Measurements from ENCODE around the gene POLR1B.
A peak's percentile ranks its signal among the peaks of the same experiment; 100 is the strongest.
"Not testable (repeated sequence)": the region's sequence is repeated elsewhere in the genome, so short reads cannot be mapped to it uniquely, and the experiment has no call there.

The POLR1B gene

DNA sequence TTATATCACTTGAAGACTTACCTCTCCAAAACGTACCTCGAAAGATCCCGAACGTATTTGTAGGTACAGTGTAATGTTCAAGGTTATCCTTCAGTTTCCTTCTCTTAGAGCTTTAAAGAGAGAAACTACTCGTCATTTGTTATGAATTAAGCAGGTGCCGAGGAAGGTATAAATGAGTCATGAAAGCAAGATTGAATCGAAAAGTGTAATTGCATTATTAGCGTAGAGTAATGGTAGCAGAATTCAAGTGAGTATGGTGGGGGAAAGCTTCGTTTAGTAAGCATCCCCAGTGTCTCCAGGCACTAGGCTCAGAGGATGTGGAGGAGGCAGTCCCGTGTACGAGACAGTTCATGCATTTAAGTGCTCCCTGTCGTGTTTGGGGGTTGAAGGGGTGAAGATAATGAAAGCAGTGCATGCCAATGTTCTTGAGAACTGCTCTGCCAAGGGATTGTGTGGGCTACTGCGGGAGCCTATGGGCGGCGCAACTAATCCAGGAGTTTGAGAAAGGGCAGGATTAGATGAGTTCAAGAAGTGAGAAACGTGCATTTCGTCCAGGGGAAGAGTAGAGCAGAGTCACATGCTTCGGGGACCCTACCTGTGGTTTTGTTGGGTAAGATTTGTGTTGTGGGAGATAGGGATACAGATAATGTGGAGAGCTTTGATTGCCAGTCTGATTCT, 858 bp downstream of the POLR1B start:
- TF ChIP-seq CTCF (conservative IDR thresholded peaks at IDR 0.05; ENCODE audit: control insufficient read depth, insufficient read depth, low read depth, low read length) = no peak
- peak; percentile 21 for DNase-seq (ENCODE audit: low read depth)
- peak overlapping the region; percentile 95 for H3K4me3 ChIP-seq (ENCODE audit: control insufficient read depth, low read depth, low read length)

DNA sequence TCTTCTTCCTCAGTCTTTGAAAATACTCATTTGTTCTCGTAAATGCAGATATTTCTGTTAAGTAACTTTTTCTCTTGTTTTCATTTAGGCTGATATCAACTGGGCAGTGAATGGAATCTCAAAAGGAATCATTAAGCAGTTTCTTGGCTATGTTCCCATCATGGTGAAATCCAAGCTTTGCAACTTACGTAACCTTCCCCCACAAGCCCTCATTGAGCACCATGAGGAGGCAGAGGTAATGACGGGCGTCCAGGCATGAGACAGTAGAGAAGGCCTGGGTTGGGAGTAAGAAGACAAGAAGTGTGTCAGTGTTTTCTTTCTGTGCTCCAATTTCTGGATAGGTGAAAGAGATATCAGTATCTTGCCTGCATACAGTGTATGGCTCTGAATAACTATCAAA, 5.1 kb downstream of the POLR1B start:
- peak; percentile 86 for DNase-seq (ENCODE audit: low read depth)
- no peak for TF ChIP-seq CTCF (conservative IDR thresholded peaks at IDR 0.05; ENCODE audit: control insufficient read depth, insufficient read depth, low read depth, low read length)
- no peak overlapping the region for H3K4me3 ChIP-seq (ENCODE audit: control insufficient read depth, low read depth, low read length)

GRCh38 chr2:112548980-112549379, 6.7 kb downstream of the POLR1B start:
- H3K4me3 ChIP-seq (ENCODE audit: control insufficient read depth, low read depth, low read length) = no peak overlapping the region
- TF ChIP-seq CTCF (conservative IDR thresholded peaks at IDR 0.05; ENCODE audit: control insufficient read depth, insufficient read depth, low read depth, low read length) = no peak
- DNase-seq (ENCODE audit: low read depth) = no peak

DNA sequence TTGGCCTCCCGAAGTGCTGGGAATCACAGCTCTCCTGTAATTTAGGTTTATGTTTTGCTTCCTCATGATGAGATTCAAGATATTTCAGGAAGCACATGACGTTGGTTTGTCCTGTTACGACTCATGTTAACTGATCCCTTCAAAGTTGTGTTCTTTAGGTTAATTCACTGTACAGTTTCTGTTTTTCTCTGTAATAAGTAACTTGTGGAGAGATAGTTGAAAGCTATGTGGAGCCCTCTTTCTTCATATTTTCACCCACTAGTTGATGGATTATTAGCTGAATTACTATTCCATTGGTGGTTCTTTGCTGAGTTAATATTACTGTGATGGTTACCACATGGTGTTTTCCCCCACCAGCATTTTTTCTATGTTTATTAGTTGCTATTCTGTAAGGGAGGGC, 23.8 kb downstream of the POLR1B start:
- TF ChIP-seq CTCF (conservative IDR thresholded peaks at IDR 0.05; ENCODE audit: control insufficient read depth, insufficient read depth, low read depth, low read length) = no peak
- DNase-seq (ENCODE audit: low read depth) = peak; percentile 16
- H3K4me3 ChIP-seq (ENCODE audit: control insufficient read depth, low read depth, low read length) = no peak overlapping the region

GRCh38 chr2:112566508-112566907, 24.2 kb downstream of the POLR1B start:
- DNase-seq (ENCODE audit: low read depth); H3K4me3 ChIP-seq (ENCODE audit: control insufficient read depth, low read depth, low read length): not testable (repeated sequence)

DNA sequence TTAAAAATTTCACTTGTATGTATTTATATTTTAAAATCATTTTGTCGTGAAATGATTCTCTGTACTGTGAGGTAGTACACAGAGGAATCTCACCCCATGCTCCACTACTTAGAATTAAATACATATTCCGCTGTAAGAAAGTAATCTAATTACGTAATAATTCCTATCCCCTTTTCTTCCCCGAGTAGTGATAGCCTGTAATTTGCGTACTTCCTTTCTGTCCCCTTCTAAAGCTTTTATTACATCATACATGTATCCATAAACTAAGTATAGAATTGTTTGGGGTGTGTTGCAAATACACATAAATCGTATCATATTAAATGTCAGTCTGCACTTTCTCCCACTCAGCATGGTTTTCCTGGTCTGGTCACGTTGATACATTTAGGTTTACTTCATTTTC, 29.7 kb downstream of the POLR1B start:
- DNase-seq (ENCODE audit: low read depth) = no peak
- no peak overlapping the region for H3K4me3 ChIP-seq (ENCODE audit: control insufficient read depth, low read depth, low read length)
- no peak for TF ChIP-seq CTCF (conservative IDR thresholded peaks at IDR 0.05; ENCODE audit: control insufficient read depth, insufficient read depth, low read depth, low read length)

GRCh38 chr2:112577756-112578155, 35.5 kb downstream of the POLR1B start:
- peak; percentile 22 for TF ChIP-seq CTCF (conservative IDR thresholded peaks at IDR 0.05; ENCODE audit: control insufficient read depth, insufficient read depth, low read depth, low read length)
- H3K4me3 ChIP-seq (ENCODE audit: control insufficient read depth, low read depth, low read length) = no peak overlapping the region
- DNase-seq (ENCODE audit: low read depth) = peak; percentile 46
